Embryonic facial prominence (tissue), 1 donor: Measurements from ENCODE around the gene RAD51B.
A peak's percentile ranks its signal among the peaks of the same experiment; 100 is the strongest.

Experiments used
- DNase-seq: peaks from one replicate; pipeline ENCODE4 v3.0.0-alpha.2; 2016; ENCODE audit errors: extremely low spot score

RAD51B gene

DNA sequence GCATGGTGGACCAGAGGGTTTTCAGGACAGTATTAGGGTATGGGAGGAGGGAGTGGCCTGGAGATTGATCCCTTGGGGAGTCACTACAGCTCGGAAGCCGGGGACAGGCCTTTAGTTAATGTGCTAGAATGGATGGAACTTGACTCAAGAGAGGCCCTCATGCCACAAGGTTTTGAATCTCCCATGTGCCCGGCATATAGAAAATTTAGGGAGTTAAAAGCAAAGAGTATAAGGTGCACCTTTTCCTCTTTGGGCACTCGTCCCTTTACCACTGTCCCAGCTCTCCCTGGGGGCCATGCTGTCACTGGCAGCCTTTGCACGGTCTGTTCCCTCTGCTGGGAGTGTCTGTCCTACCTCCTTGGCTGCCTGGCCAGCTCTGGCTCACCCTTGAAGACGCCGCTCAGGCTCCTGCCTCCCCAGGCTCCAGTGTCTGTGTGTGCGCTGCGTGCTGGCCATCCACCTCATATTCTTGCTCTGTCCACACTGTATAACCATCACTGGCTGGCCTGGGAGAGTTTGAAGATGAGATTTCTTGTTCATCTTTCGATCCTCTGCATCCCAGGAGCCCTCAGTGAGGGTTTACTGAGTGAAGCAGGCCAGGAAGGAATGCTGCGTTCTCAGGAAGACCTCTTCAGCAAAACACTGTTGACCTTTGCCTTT is 811.9 kb downstream of the RAD51B start:
- no peak for DNase-seq

- DNase-seq, result no peak
Observed at GRCh38 chr14:68632054-68632895, 812.7 kb downstream of the RAD51B start.

DNA sequence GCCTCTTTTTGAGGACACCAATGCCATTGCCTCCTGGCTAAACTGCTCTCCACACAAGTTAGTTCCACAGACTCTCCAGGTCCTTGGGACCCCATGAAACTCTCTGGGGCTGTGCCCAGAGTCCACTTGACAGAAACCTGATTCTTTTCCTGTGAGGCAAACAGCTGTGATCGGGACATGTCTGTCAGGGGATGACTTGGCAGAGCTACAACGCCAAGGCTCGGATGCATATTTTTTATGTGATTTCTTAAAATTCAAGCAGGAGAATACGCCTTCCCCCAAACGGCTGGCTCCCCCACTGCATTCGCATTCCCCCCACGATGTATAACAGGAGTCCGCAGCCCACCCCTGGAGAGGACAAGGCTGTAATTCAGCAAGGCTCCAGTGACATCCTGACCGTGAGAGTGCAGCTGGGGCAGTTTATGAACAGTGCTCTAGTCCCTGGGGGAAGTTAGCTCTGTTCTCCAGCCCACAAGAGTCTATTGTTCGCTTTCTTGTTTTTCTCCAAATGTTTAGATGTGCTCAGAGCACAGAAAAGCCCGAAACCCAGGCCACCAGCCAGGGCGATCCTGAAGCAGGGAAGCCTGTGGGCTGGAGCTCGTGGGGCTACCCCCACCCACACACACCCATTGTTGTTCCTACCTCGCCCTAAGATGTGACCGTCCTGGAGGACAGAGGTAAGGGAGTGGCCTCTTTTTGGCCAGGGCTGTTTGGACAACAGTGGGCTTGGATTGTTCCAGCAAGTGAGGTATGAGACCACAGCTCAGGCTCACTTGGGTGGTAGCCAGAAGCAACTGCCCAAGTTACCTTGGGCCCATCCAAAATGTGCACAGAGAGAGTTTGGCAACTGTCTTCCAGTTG is 813.8 kb downstream of the RAD51B start:
- DNase-seq, result peak; percentile 59

DNA sequence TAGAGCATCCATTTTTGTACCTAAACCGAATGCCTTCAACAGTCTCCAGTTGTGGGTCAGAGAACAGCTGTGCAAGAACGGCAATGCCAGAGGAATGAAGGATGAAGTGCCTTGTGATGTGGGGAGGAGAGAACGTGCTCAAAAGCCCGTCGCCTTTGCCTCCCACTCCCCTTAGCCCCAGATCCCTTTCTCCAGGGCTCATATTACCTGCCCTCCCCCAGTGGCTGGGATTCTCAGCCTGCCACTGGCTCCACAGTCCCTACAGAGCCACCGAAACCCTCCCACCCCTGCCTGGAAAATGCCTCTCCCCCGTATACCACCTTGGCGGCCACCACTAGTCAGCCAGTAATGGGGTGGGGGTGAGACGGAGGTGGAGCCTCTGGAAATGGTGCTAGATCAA is 814.8 kb downstream of the RAD51B start:
- no peak for DNase-seq

DNA sequence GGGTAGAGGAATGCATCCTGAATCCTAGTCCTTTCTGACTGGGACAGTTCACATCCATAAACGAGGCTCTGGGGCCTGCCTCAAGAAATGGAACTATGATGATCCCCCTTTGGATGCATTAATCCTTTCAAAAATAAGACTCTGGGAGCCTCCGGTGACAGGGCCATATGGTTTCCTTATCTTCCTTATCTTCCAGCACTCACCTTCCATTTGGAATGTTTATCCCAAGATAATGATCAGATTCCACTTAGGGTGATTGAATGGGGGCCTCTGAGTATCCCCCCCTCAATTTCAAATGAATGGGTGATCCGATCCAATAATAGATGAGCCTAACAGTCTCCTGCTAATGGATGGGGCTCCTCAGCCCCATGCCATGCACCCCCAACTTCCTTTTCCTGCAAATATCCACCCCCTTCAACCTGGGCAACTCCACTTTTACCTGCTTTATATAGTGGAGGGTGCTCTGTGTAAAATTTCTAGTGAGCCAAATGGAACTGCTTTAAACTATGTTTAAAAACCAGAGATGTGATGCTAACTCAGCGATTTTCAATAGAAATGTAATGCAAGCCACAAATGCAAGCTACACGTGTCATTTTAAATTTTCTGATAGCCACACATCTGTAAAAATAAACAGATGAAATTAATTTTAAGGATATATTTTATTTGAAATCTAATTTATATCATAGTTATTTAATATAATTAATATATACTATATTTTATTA is 815.5 kb downstream of the RAD51B start:
- no peak for DNase-seq

GRCh38 chr14:68636597-68636996 is 817.0 kb downstream of the RAD51B start:
- no peak for DNase-seq

DNA sequence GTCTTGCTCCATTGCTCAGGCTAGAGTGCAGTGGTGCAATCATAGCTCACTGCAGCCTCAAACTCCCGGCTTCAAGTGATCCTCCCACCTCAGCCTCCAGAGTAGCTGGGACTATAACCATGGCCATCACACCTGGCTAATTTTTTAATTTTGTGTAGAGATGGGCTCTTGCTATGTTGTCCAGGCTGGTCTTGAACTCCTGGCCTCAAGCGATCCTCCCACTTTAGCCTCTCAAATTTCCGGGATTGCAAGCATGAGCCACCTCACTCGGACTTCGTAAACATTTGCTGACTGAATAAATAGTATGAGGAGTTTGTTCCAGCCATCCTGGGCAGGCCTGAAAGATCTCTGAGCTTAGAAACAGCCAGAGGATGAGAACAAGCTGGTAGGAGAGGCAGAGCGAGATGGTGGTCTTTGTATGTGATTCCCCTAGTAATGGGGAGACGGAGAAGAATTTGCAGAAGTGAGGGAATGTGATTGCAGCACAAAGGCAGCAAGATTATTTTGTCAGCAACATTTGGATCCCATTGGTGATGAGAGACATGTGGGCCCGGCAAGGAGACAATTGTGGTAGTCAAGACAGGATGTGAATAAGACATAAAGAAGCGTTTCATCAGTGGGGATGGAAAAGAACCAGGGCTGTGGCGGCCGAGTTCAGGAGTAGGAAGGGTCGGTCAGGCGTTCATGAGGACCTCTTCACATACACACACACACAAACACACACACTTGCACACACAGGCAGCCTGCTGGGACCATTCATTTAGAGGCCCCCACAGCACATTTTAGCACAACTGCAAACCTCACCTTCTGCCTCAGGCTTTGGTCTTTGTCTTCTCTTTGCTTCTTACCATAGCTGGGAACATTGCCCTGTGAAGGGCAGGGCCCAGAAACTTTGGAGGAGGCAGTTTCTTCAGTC is 817.8 kb downstream of the RAD51B start:
- DNase-seq, result no peak

GRCh38 chr14:68638141-68638999 is 818.8 kb downstream of the RAD51B start:
- DNase-seq, result no peak

- no peak for DNase-seq
Observed at GRCh38 chr14:68639000-68639757, 819.6 kb downstream of the RAD51B start.

- no peak for DNase-seq
Observed at GRCh38 chr14:68639758-68640574, 820.4 kb downstream of the RAD51B start.

GRCh38 chr14:68643673-68644072 is 824.1 kb downstream of the RAD51B start:
- no peak for DNase-seq

GRCh38 chr14:68644101-68644500 is 824.5 kb downstream of the RAD51B start:
- DNase-seq, result no peak

DNA sequence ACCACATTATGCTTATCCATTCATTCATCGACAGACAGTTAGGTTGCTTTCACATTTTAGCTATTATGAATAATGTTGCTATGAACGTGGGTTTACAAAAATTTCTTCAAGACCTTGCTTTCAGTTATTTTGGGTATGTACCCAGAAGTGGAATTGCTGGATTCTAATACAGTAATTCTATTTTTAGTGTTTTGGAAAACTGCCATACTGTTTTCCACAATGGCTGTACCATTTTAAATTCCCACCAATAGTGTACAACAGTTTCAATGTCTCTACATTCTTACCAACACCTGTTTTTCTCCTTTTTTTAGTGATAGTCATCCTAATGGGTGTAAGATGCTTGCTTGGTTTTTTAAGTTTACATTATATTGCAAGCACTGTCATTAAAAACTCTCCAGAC is 825.8 kb downstream of the RAD51B start:
- no peak for DNase-seq

GRCh38 chr14:68649476-68650189 is 830.1 kb downstream of the RAD51B start:
- DNase-seq, result no peak

DNA sequence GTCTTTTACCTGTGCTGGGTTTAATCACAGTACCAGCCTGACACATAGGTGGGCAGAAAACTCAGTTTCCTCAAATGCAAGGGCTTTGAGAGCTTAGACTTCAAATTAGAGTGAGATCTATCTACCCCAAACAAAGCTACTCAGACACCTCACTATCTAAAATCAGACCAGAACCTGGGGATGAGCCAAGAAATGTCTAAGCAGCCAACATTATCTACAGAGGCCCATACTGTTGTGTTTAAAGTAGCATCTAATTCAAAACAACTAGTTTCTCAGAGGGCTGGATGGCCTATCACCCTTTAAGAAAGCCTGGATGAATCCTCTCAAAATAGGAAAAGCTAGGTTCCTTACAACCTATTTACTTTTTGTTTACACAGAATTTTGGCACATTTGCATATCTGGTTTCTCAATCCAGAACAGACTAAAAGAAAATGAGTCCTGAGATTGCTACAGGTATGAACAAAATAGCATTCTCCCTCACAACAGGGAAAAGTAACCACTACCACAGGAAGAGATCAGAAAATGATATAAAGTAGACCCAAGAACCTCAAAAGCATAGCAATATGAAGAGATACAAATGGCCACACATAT is 830.9 kb downstream of the RAD51B start:
- DNase-seq, result no peak

DNA sequence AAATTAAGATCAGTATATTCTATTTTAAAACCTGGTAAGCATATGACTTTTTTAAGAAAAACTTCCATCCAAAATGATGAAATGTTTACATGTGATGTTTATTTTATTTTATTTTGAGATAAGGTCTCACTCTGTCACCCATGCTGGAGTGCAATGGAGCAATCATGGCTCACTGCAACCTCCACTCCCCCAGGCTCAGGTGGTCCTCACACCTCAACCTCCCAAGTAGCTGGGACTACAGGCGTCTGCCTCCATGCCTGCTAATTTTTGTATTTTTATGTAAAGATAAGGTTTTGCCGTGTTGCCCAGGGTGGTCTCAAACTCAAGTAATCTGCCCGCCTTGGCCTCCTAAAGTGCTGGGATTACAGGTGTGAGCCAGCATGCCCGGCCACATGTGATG is 831.5 kb downstream of the RAD51B start:
- DNase-seq, result no peak
